GM12865 (cell line): Measurements from ENCODE around the gene DMBX1.

Experiments
- DNase-seq: peaks from one replicate; pipeline ENCODE4 v3.0.0; 2010; ENCODE audit warnings: low read depth
- H3K4me3 ChIP-seq: 2 replicates; pipeline ENCODE4 v1.5.1; 2011; ENCODE audit warnings: mild to moderate bottlenecking, low read depth, low read length, control low read depth
- CTCF ChIP-seq: IDR thresholded peaks from 2 replicates; pipeline ENCODE4 v1.5.1; 2011; ENCODE audit warnings: low read length, control low read depth, low read depth, inconsistent platforms; ENCODE audit not compliant: insufficient read depth; ENCODE audit errors: missing control alignments

Gene DMBX1

GRCh38 chr1:46453449-46453848 is 36.2 kb upstream of the DMBX1 start:
- DNase-seq: no peak
- no peak for TF ChIP-seq CTCF
- H3K4me3 ChIP-seq: no peak overlapping the region

GRCh38 chr1:46455951-46456350 is 33.7 kb upstream of the DMBX1 start:
- no peak for DNase-seq
- no peak overlapping the region for H3K4me3 ChIP-seq
- TF ChIP-seq CTCF: no peak

- no peak overlapping the region for H3K4me3 ChIP-seq
- no peak for DNase-seq
- no peak for TF ChIP-seq CTCF
These were observed 33.1 kb upstream of the DMBX1 start for GRCh38 chr1:46456411-46456963.

GRCh38 chr1:46457178-46457577 is 32.5 kb upstream of the DMBX1 start:
- TF ChIP-seq CTCF: no peak
- no peak for DNase-seq
- no peak overlapping the region for H3K4me3 ChIP-seq

GRCh38 chr1:46458190-46458589 is 31.4 kb upstream of the DMBX1 start:
- no peak overlapping the region for H3K4me3 ChIP-seq
- no peak for DNase-seq
- TF ChIP-seq CTCF: no peak

- H3K4me3 ChIP-seq: no peak overlapping the region
- DNase-seq: no peak
- no peak for TF ChIP-seq CTCF
These were observed 30.8 kb upstream of the DMBX1 start for GRCh38 chr1:46458846-46459245.

GRCh38 chr1:46459315-46459714 is 30.3 kb upstream of the DMBX1 start:
- TF ChIP-seq CTCF: no peak

More at GRCh38 chr1:46459315-46459714, 30.3 kb upstream of the DMBX1 start:
- DNase-seq: no peak
- no peak overlapping the region for H3K4me3 ChIP-seq
